Panc1 (cell line): Measurements from ENCODE around the gene PPP2R1A. TPM values are rescaled to one million over a fixed set of nuclear protein-coding genes. Genes with fewer than 3 reads are reported as not detected.

Experiments
- ATAC-seq: fragments of 200-7000 bp; cut with Tn5 transposase; 2 replicates; pipeline ENCODE4 v1.9.1; 2020; ENCODE audit warnings: mild to moderate bottlenecking, moderate library complexity
- BruUV-seq: library from RNA; stranded (reverse); fragments of 400-500 nt; replicated peaks from 2 replicates; lab custom pipeline; 2021; lab: Mats Ljungman, UMichigan
- CTCF ChIA-PET: fragments of 300-600 bp; sonication (Branson Sonifier 250); formaldehyde crosslinking; loops from one replicate; lab custom pipeline; 2022; ENCODE audit warnings: antibody characterized with exemption; lab: Charles Lee
- POLR2A ChIA-PET: fragments of 300-600 bp; sonication (Branson Sonifier 250); formaldehyde crosslinking; loops from one replicate; lab custom pipeline; 2022; ENCODE audit warnings: antibody characterized with exemption; lab: Charles Lee
- DNase-seq: peaks from one replicate; pipeline ENCODE4 v3.0.0-alpha.2; 2010; ENCODE audit warnings: low read depth, low spot score
- H3K27ac ChIP-seq: 2 replicates; pipeline ENCODE4 v1.5.1; 2011; ENCODE audit warnings: mild to moderate bottlenecking, low read length, inconsistent platforms
- H3K27me3 ChIP-seq: fragments of 200-500 bp; sonication (Bioruptor generic); 2 replicates; pipeline ENCODE4 v1.6.0; 2014; ENCODE audit warnings: low read length, inconsistent platforms; ENCODE audit not compliant: control insufficient read depth, insufficient read depth
- H3K36me3 ChIP-seq: fragments of 200-500 bp; sonication (Bioruptor generic); 2 replicates; pipeline ENCODE4 v1.5.1; 2014; ENCODE audit warnings: inconsistent platforms, mild to moderate bottlenecking, low read length, moderate library complexity; ENCODE audit not compliant: control insufficient read depth, insufficient read depth
- H3K4me1 ChIP-seq: 2 replicates; pipeline ENCODE4 v1.5.1; 2011; ENCODE audit warnings: inconsistent platforms, mild to moderate bottlenecking, low read length, moderate library complexity; ENCODE audit not compliant: control insufficient read depth, insufficient read depth
- H3K4me3 ChIP-seq, 2 experiments: 2 replicates each; pipeline ENCODE4 v1.5.1; 2011 to 2012; ENCODE audit warnings: low read depth in 2 of 2, low read length in 2 of 2, mild to moderate bottlenecking in 2 of 2, inconsistent platforms in 1 of 2, moderate library complexity in 1 of 2
- H3K9me3 ChIP-seq: fragments of 200-500 bp; sonication (Bioruptor generic); 2 replicates; pipeline ENCODE4 v1.5.1; 2014; ENCODE audit warnings: low read depth, mild to moderate bottlenecking, inconsistent platforms, low read length, moderate library complexity; ENCODE audit not compliant: control insufficient read depth, insufficient read depth
- POLR2AphosphoS5 ChIP-seq: IDR thresholded peaks from 2 replicates; pipeline ENCODE4 v1.6.1; 2012; ENCODE audit warnings: mild to moderate bottlenecking, low read depth, low read length, moderate library complexity
- SIN3A ChIP-seq: IDR thresholded peaks from 2 replicates; pipeline ENCODE4 v1.6.1; 2012; ENCODE audit warnings: low read depth, mild to moderate bottlenecking, low read length, moderate library complexity, borderline replicate concordance; ENCODE audit not compliant: insufficient read depth
- TCF7L2 ChIP-seq: IDR thresholded peaks from 2 replicates; pipeline ENCODE4 v1.6.1; 2011; ENCODE audit warnings: mild to moderate bottlenecking, low read depth, low read length, inconsistent platforms
- in situ Hi-C: cut with HindIII; loops from 2 replicates; pipeline ENCODE4 v1.10.0; 2016; ENCODE audit warnings: low sequenced_read_pairs, low pct_unique_long_range_greater_than_20kb
- intact Hi-C: fragments of 100-400 bp; cut with micrococcal nuclease; formaldehyde crosslinking; loops from one replicate; pipeline ENCODE4 v1.10.0; 2022; ENCODE audit not compliant: unreplicated experiment
- total RNA-seq: library from RNA; stranded (reverse); gene quantifications from one replicate; pipeline ENCODE4 v1.2.1, GENCODE V29; 2021; ENCODE audit not compliant: unreplicated experiment
- TF ChIP-seq, protein P1 (sequence below), 2 experiments: IDR thresholded peaks; 2 replicates each; pipeline ENCODE4 v1.6.1; 2011 to 2012; ENCODE audit warnings: low read depth in 2 of 2, control low read depth in 1 of 2, low read length in 1 of 2, mild to moderate bottlenecking in 1 of 2, moderate library complexity in 1 of 2; ENCODE audit not compliant: insufficient read depth in 1 of 2
- TF ChIP-seq, protein P2 (sequence below): fragments of 450-650 bp; IDR thresholded peaks from 2 replicates; pipeline ENCODE4 v1.5.1; 2017; ENCODE audit warnings: mild to moderate bottlenecking

Gene PPP2R1A
- total RNA-seq, 1 experiment from 2014 or later: 146 TPM

DNA sequence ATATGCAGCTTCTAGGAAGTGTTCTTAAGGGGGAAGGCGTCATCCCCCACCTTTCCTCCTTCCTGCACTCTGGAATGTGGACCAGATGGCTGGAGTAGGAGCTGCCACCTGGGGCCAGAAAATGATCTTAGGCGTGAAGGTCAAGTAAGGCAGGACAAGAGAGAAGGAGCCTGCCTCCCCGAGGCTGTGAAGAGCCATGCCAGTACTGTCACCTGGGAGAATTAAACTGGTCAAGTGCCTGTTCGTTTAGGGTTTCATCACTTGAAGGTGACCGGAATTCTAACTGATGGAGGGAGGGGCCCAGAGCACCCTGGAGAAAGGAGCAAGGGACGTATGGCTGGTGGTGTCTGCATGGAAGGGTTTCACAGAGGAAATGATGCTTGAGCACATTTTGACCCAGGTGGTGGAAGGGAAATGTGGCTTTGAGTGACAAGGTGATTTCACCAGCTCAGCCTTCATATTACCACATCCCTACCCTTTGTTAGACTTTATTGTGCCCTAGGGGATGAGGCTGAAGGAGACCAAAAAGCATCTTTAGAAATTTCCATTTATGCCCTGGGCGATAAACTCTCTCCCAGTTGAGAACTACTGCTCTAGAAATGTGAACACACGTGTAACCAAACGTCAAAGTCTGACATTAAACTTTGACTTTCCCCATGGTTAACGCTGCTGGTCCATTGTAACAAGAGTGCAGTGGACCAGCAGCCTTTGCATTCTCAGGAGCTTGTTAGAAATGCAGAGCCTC, 37.5 kb downstream of the PPP2R1A start:
- H3K27ac ChIP-seq: no peak overlapping the region
- ChIA-PET POLR2A (no interaction called here), CTCF (no interaction called here)
- in situ Hi-C loops (no loop called here), intact Hi-C loops (no loop called here)
- DNase-seq (no peak), ATAC-seq (no peak)
- H3K27me3 ChIP-seq: no peaks in the 10 kb centered on the region
- H3K4me3 ChIP-seq: no peak overlapping the region
- TF ChIP-seq TCF7L2: no peak
- TF ChIP-seq, protein P1, sequence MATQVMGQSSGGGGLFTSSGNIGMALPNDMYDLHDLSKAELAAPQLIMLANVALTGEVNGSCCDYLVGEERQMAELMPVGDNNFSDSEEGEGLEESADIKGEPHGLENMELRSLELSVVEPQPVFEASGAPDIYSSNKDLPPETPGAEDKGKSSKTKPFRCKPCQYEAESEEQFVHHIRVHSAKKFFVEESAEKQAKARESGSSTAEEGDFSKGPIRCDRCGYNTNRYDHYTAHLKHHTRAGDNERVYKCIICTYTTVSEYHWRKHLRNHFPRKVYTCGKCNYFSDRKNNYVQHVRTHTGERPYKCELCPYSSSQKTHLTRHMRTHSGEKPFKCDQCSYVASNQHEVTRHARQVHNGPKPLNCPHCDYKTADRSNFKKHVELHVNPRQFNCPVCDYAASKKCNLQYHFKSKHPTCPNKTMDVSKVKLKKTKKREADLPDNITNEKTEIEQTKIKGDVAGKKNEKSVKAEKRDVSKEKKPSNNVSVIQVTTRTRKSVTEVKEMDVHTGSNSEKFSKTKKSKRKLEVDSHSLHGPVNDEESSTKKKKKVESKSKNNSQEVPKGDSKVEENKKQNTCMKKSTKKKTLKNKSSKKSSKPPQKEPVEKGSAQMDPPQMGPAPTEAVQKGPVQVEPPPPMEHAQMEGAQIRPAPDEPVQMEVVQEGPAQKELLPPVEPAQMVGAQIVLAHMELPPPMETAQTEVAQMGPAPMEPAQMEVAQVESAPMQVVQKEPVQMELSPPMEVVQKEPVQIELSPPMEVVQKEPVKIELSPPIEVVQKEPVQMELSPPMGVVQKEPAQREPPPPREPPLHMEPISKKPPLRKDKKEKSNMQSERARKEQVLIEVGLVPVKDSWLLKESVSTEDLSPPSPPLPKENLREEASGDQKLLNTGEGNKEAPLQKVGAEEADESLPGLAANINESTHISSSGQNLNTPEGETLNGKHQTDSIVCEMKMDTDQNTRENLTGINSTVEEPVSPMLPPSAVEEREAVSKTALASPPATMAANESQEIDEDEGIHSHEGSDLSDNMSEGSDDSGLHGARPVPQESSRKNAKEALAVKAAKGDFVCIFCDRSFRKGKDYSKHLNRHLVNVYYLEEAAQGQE (IDR thresholded peaks at IDR 0.05; ENCODE audit: insufficient read depth in 1 of 2, low read depth in 2 of 2, low read length in 1 of 2): no peak
- TF ChIP-seq, protein P2, sequence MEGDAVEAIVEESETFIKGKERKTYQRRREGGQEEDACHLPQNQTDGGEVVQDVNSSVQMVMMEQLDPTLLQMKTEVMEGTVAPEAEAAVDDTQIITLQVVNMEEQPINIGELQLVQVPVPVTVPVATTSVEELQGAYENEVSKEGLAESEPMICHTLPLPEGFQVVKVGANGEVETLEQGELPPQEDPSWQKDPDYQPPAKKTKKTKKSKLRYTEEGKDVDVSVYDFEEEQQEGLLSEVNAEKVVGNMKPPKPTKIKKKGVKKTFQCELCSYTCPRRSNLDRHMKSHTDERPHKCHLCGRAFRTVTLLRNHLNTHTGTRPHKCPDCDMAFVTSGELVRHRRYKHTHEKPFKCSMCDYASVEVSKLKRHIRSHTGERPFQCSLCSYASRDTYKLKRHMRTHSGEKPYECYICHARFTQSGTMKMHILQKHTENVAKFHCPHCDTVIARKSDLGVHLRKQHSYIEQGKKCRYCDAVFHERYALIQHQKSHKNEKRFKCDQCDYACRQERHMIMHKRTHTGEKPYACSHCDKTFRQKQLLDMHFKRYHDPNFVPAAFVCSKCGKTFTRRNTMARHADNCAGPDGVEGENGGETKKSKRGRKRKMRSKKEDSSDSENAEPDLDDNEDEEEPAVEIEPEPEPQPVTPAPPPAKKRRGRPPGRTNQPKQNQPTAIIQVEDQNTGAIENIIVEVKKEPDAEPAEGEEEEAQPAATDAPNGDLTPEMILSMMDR: no peak
- TF ChIP-seq POLR2AphosphoS5: no peak
- TF ChIP-seq SIN3A: no peak
- BruUV-seq: no TSS peak
- no peaks in the 10 kb centered on the region for H3K9me3 ChIP-seq
- no peaks in the 10 kb centered on the region for H3K4me1 ChIP-seq
- no peaks in the 10 kb centered on the region for H3K36me3 ChIP-seq

DNA sequence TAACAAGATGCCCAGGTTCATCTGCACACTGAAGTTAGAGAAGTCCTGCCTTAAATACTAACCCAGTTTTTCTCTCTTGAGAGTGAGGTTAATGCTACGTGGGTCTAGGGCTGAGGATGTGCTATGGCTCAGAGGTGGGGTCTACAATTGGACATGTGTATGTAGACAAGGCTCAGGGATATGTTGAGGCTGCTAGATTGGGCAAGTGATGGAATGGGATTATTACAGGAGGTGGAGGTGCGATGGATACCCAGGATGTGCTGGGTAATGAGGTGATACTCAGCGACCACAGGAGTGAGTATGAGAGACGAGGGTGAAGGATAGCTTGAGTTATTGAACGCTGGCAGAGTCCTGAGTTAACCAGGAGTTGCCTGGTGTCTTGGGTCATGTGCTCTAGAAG, 38.1 kb downstream of the PPP2R1A start:
- TF ChIP-seq SIN3A (no peak), POLR2AphosphoS5 (no peak), TCF7L2 (no peak)
- TF ChIP-seq, protein P2: no peak
- TF ChIP-seq, protein P1 (IDR thresholded peaks at IDR 0.05; ENCODE audit: insufficient read depth in 1 of 2, low read depth in 2 of 2, low read length in 1 of 2): no peak
- no peaks in the 10 kb centered on the region for H3K9me3 ChIP-seq
- H3K27ac ChIP-seq: no peak overlapping the region
- POLR2A ChIA-PET: interaction anchor here (0.5 kb wide), 1 partner anchor 133 kb away, joined by 3 read pairs; the partner anchor contains the start of gene ZNF841
- ATAC-seq: no peak
- in situ Hi-C loops: no loop called here
- no TSS peak for BruUV-seq
- CTCF ChIA-PET: no interaction called here
- H3K27me3 ChIP-seq: no peaks in the 10 kb centered on the region
- intact Hi-C loops: no loop called here
- H3K4me3 ChIP-seq: no peak overlapping the region
- no peaks in the 10 kb centered on the region for H3K4me1 ChIP-seq
- no peaks in the 10 kb centered on the region for H3K36me3 ChIP-seq
- DNase-seq: no peak
